GM19043 (cell line): ENCODE results near the gene SCFD2.
"Not testable (repeated sequence)": the region's sequence is repeated elsewhere in the genome, so short reads cannot be mapped to it uniquely, and the experiment has no call there.

Source experiments
- ATAC-seq: cut with Tn5 transposase; IDR thresholded peaks from one replicate; pipeline ENCODE4 v1.9.1; 2021; ENCODE audit warnings: low read depth; ENCODE audit not compliant: unreplicated experiment

Gene SCFD2

DNA sequence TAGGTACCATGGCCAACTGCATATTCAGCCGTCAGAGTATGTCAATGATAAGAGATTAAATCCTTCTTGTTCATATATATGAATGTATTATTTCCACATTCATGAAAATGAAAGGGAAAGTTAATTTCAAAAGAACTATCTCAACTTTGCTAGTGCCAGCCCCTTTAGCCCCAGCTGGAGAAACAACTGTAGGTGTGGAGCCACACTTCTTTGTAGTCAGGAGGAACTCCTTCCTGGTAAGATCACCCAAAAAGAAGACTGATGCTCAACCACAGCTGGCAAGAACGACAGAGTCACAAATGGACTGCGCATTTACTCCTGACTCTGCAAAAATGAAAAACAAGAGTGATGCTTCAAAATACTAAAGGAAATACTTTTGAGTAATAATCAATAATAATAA, 367.4 kb downstream of the SCFD2 start:
- no peak for ATAC-seq

DNA sequence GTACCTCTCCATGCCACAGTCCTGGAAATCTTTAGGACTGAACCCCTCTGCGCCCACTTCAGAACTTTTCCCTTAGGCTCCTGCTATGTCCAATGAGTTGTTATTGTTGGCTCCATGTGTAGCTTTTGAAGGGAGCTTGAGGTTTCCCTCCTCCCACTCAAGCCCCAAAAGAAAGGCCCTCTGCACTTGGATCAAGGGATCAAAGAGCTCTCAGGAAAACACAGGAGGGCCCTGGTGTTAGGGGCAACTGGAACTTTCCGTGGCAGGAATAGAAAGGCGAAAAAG, 368.8 kb downstream of the SCFD2 start:
- ATAC-seq, result no peak

DNA sequence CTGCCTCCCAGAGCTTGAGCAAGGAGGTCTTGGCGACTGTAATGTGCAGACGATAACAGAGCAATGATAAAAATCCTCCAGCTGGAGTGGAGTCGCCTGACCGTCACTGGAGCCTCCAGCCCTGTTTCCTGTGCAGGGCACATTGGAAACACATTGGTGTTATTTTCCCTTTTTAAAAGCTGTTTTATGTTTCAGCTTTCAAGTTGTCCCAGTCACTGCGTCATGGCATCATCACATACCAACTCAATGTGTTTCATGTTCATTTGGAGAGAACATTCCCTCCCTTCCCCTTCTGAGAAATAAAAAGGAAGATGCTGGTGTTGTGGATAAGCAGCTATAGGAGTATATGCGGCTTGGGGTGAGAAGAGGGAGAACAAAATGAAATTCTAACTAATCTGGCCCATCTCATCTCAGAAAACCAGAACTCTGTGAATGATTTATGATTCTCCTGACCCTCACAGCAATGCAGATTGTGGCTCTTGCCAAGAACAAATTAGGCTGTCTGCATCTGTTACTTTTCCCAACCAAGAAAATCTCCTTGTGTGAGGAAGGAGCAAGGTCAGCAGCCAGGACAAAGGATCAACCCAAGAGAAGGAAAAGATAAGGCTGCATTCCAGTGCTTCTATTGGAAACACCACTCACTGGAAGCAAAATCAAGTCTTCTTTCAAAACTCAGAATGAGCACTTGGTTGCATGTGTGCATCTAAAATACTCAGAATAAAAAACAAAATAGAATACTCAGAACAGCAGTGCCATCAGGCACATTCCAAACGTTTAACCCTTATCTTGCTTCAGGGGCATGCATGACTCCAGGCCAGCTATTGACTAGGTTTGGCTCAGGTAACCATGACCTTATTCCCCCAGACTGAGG, 369.4 kb downstream of the SCFD2 start:
- ATAC-seq, result no peak

DNA sequence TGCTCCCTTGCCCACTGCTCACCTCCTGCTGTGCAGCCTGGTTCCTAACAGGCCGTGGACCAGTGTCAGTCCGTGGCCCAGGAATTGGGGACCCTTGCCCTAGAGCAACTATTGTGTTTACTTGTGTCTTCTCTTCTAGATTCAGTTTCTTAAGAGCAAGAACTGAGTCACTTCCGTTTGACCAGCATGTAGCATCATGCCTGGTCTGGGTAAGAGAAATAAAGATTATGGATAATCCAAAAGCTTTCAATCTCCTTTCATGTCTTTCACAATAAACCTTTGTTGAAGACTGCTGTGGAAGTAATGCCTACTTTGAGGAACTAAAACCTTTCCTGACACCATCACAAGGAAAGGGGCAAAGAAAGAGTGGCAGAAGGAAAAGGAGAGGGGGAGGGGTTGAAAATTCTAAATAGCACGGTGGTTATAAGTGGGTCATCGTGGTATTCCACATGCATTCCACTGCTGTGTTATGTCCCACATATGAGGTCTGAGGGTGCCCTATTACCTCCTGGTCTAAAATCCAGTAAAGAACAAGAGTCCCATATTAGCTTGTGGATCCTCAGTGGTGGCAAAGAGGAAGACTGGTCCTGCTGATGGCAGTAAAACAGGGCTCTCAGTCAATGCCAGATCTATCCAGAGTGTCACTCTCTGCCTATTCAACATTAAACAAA, 370.4 kb downstream of the SCFD2 start:
- ATAC-seq, result no peak

DNA sequence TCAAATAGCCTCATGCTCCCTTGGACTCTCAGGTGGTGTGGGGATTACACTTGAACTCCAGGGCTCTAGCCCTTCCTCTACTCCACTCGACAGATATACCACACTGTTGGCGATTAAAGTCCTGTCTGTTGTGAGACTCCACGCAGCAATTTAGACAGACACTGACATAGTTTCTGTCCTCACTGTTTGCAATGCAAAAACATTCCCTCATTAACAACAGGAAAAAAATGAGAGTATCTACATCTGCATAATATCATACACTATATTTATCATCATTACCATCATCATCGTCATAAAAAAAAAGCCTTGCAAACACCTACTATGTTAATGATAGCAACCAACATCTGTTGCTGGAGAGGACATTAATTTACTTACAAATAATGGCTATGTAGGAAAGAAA, 371.3 kb downstream of the SCFD2 start:
- no peak for ATAC-seq

DNA sequence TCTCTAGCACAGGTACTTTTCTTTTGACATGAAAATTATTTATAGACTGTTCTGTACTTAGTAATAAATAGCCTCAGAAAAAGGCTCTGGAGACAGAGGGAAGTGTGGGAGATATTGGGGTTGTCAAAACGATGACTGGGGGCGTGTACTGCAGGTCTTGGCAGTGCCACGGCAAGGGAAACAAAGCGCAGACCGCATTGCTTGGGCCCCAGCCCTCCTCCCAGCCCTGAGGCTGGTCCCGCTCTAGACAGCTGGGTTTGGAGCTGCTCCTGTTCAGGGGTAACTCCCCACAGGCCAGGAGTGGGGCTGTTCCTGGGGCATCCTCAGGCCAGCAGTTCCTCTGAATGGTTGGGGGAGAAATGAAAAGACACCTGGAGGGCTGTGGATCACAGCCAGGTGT, 372.1 kb downstream of the SCFD2 start:
- no peak for ATAC-seq

DNA sequence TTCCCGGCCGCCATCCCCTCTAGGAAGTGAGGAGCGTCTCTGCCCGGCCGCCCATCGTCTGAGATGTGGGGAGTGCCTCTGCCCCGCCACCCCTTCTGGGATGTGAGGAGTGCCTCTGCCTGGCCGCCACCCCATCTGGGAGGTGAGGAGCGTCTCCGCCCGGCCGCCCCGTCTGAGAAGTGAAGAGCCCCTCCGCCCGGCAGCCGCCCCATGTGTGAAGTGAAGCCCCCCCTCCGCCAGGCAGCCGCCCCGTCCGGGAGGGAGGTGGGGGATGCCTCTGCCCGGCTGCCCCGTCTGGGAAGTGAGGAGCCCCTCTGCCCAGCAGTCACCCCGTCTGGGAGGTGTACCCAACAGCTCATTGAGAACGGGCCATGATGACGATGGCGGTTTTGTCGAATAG, 373.3 kb downstream of the SCFD2 start:
- ATAC-seq, result not testable (repeated sequence)

DNA sequence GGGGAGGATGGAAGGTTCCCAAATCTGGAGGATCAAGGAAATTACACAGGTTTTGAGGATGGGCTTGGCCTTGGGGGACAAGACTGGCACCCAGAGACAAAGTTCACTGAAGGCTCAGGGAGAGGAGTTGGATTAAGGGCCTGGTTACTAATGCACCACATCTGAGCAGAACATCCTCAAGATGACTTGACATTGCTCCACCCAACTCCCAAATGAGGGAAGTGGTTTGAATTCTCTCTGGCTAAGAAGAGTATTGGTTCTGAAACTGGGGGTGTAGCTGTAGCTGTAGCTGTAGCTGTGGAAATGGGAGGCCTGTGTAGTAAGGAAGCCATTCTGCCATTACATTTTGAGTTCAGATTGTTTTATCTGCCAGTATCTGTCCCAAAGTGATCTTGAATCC, 374.4 kb downstream of the SCFD2 start:
- no peak for ATAC-seq

DNA sequence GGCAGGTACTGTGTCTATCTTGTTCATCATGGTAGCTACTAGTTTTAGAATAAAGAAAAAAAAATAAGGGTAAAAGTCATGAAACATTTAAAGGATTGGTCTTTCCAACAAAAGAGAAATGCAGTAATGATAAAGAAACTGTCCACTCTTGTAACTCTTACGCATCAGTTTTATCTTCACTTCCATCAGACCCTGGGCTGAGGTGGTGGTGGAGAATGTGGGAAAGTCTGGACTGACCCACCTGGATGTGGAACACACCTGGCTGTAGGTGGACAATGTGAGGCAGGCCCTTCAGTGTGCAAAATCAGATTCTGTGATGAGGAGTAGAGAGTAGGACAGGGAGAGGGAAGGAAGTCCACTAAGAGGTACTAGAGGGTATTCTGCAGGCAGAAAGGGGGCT, 375.2 kb downstream of the SCFD2 start:
- no peak for ATAC-seq

DNA sequence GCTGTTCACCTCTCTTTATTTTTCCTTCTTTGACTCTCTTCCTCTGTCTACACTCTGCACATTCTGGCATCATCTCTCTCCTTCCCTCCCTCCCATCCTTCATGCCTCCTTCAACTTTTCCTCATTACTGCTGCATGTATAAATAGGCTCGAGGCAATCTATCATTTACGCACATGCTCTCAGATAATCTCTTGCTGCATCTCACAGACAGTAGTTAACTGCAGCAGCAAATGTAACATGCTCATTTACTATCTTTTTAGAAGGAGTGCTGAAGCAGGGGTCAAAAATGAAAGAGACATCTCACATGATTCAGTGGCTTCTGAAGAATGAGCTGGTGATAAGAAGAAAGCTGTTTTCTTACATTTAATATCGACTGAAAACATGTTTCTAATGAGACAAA, 376.0 kb downstream of the SCFD2 start:
- ATAC-seq, result no peak

DNA sequence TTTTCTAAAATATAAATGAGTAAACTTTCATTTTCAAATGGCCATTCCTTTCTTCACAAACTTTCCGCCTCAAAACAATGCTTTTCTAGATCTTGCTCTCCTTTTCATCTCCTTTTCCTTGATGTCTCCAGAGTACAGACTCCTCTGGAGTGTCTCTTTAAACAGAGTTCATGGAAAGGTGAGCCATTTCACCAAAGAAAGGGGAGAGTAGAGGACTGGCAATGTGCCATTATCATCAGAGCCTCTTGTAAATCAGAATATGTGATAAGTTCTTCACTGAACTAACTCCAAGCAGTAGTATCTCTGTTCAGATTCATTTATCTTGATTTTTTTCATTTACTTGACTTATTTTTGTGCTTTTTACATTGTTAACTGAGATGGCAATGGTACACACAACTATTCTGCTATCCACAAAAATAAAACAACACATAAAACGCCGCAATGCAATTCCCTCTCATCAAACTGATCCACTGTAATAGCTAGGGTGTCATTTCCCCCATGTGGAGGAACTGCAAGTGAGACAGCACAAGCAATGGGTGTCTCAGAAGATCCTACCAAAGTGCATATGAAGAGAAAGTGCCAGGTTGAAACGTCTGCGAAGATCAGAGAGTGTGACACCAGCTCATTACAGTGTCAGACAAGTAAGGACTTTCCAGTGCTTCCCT, 378.3 kb downstream of the SCFD2 start:
- ATAC-seq, result no peak

DNA sequence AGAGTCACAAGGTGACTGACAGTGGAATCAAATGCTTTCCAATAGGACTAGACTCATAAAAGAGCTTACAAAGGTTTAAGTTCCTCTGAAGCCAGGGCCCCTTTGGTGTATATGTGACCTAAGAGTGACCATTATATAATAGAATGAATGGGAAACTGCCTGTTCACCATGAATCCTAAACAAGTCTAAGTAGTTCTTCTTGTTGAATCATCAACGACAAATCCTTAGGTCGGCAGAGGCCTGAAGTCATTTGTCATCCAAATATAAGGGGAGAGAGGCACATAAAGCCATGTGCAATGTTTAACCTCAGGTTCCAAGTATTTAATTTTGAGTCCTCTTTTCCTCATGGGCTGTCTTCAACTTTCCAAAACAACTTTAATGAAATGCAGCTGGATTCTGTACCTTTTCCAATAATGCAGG, 381.4 kb downstream of the SCFD2 start:
- no peak for ATAC-seq

DNA sequence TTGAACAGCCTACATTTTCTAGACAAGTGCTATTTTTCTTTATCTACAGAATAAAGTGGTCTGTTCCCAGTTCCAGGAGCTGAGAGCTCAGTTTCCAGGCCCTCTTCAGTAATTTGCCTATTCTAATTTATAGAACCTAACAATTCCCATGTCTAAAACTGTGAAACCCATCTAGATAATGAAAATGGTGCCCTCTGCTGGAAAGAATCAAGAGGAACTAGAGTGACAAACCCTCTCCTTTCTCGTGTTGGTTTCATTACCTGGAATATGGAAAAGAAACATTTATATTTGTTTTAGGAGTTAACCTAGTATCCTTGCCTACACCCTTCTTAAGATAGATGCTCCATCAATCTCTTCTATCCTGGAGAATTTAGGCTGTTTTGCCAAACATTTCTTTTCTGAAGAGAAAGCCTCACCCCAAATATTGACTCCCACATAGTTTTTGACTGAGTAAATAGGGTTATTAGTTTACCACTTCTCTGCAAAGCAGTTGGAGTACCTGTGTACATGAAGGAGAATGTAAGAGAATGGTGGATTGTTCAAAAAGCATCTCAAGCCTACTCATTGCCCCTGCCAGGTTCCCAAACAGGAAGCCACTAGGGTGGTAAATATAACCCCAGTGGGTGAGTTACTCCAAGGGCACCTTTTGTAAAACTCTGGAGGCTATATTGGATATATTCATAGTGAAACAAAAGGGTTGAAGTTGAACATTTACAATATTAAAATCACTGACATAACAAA, 382.1 kb downstream of the SCFD2 start:
- ATAC-seq, result no peak

DNA sequence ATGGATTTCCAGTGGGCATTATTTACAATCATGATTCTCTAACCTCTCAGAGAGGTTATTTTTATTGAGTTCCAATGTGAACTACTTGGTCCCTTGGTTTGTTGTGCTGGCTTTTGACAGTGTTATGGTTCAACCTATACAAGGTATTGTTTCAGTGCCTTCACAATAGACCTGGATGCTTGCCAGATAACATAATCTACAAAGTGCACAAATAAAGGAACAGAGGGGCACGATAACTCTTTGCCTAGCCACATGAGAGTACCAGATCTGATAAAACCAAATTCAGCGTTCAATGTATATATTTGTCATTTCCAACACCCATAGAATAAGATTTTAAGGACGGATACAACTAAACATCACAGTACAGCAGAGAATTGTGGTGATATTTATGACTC, 382.9 kb downstream of the SCFD2 start:
- no peak for ATAC-seq

DNA sequence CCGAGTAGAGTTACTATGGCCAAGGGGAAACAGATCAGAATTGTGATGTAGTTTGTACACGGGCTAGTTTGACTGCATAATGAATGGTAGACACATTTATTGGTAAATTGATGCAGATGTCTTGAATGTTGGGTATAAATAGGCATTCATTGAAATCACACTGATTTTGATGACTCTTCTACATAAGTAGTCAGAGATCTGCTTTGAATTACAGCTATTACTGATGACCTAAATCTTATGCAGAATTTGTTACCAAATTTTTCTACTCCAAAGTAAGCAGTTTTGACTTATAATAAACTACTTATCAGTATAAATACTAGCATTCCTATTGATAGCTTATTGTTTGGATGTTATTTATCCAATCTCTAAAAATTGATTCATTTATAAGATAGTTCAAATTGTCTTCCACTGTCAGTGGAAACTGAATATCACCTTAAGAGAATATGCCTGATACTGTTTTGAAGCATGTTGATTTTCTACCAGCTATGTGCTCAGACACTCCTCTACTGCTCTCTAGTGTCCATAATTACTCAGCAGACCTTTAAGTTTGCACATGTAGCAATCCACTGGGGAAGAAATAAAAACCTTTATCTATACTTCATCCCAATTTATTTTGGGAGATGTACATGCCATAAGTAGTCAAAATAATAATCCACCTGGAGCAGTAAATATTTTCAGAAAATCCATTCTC, 383.5 kb downstream of the SCFD2 start:
- ATAC-seq, result no peak

DNA sequence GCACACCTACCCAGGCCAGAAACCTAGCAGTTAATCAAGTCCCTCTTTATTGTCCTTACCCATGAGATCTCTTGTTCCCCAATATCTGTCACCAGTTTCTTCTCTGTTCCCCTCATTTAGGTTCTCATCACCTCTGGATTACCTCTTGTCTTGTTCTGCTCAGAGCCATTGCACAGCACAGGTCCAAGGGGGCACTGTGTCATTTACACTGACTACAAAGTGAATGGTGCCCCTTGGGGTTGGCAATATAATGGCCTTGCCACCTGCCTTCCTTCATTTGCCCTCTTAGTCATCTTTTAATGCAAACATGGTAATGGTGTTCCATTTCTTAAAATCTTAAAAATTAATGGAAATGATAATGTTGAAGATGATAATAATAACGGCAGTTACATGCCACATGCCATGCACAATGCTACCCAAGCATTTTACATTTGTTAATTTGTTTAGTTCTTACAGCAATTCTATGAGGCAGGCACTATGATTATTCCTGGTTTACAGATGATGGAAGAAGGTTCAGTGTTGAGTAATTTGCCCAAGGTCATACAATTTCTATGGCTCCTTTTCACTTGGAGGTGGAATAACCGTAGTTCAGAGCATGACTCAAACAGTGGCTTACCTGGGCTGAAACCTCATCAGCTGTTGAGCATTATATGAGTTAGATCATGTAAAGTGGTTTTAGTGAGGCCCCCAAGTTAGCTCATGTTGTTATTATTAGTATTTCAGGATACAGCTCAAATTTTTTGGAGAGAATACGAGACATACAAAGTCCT, 385.9 kb downstream of the SCFD2 start:
- no peak for ATAC-seq

DNA sequence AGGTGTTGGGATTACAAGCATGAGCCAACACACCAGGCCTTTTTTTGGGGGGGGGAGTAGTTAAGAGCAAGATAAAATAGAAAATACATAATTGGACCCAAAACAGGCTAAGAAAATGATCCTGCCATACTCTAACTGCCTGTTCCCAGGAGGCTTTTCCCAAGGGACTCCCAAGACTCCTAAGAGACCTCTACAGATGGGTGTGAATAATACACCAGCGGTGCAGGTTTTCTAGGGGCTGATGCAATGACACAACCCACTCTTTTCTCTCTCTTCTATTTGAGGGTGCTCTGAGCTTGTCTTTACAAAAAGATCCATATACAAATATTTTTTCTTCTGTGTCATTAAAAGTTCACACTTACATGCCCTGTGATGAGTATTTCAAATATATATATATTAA, 386.8 kb downstream of the SCFD2 start:
- no peak for ATAC-seq

DNA sequence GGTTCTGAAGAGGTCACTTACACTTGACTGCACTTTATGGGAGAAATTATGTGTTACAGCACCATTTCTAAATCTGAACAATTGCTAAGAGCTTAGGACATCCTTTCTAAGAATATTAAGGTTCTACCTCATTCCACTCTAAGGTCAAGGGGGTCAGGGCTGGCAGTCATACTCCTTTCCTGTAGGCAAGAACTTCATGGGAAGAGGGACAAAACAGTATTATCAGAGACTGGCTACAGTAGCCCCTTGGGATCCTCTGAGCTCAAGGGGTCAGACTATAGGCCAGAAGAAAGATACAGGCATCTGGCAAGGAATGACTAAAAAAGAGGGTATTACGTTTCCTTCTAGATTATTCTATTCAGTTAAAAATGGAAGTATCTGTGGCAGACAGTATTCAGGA, 388.6 kb downstream of the SCFD2 start:
- no peak for ATAC-seq

DNA sequence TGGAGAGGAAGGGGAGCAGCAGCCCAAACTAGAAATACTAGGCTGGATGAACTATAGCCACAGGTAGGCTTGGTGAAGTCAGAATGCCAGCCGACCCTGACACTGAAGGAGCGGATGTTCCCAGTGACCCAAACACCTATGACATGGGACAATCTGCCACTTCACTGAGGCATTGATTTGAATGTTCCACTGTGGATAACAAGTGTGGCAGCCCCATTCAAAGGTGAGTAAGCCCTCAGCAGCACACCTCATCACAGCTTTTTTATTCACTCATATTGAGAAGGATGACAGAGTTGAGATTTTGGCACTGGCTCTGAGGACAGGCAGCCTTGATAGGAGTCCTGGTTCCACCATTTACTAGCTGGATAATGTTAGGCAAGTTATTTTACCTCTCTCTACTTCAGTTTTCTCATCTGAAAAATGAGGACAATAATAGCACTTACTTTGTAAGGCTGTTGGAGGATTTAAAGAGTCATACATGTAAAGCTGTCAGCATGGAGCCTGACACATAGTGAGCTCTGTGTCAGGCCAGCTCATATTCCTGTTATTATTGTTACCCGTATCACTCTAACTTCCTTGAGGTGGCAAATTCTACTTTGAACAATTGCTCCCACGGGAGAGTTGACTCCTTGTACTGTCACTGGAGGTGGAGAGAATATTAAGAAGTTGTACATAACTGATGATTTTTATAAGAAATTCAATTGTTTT, 389.2 kb downstream of the SCFD2 start:
- ATAC-seq, result no peak
